HG03025 (cell line): Measurements from ENCODE around the gene HPCAL1.

Experiments used
- ATAC-seq: cut with Tn5 transposase; IDR thresholded peaks from one replicate; pipeline ENCODE4 v1.9.1; 2021; ENCODE audit warnings: mild to moderate bottlenecking, moderate library complexity; ENCODE audit not compliant: unreplicated experiment, low FRiP score

HPCAL1 gene

GRCh38 chr2:10414591-10414990 lies 111.9 kb downstream of the HPCAL1 start:
- ATAC-seq, result no peak

DNA sequence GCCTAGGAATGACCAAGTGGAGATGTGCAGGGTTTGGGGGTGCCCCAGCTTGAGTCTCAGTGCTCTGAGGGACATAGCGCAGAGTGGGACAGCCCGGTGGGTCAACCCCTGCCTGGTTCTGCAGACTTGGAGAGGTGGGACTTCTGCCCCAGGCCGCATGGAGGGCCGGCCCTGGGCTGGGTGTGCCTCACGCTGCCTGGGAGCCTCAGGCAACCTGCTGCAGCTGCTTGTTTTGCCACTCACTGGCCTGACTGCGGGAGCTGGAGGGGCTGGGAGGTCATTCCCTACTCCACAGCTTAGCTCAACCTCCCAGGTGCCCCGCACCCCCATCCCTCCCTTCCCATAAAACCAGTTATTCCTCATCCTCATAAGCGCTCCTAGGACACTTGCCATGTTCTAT lies 112.3 kb downstream of the HPCAL1 start:
- no peak for ATAC-seq

DNA sequence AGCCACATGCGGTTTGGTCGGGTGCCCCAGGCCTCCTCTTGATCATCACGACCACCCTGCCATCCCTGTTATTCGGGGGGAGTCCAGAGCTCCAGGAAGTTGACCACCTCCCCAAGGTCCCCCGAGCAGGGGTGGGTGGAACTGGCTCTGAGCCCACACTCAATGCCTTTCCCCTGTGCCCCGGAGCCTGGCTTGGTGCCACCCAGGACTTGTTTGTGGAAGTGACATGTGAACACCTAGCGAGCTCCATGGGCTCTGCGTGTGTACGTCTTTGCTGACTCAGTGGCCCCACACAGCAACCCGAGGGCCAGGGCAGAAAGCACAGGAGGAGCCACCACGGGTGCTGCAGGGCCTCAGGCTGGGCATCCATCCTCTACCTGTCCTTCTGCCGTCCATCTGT lies 112.9 kb downstream of the HPCAL1 start:
- no peak for ATAC-seq

- no peak for ATAC-seq
These were observed 115.0 kb downstream of the HPCAL1 start for GRCh38 chr2:10417551-10418335.

- ATAC-seq, result no peak
These were observed 117.0 kb downstream of the HPCAL1 start for GRCh38 chr2:10419553-10420257.

- ATAC-seq, result no peak
These were observed 119.5 kb downstream of the HPCAL1 start for GRCh38 chr2:10422251-10422650.

DNA sequence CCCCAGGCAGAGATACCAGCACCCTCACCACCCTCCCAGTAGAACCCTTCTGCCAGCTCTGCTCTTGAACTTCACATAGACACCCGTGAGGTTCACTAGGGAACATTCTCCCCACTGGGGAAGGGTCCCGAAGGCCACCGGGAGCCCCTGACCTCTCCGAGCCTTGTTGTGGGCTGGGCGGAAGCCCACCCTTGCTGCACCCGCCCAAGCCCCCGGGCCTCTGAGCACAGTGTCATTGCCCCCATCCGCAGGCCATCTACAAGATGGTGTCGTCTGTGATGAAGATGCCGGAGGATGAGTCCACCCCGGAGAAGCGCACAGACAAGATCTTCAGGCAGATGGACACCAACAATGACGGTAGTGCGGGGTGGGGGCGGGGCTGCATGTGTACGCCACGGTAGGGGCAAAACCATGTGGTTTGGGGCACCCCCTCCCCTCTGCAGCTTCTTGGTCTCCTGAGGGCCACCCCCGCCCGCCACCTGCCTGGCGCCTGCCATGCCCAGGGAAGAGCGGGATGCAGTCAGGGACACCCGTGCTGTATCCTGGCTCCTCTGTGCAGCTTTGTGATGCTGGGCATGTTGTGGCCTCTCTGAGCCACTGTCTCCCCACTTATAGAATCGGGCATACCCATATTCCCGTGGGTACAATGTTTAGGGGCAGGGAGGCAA lies 120.2 kb downstream of the HPCAL1 start:
- no peak for ATAC-seq

DNA sequence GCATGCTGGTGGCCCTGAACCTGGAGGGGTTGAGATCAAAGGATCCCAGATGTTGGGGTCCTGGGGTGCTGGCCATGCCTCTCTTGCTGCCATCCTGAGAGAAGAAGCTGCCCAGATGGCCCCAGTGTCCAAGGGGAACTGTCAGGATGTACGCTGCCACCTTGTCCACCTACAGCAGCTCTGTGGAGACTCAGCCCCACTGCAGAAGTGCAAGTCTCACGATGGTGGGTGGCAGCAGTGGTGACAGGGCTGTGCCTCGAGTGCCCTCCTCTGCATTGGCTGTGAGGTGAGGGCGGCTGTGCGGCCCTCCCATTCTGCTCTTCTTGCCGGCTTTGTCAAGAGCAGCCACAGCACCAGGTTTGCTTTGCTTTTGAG lies 120.7 kb downstream of the HPCAL1 start:
- no peak for ATAC-seq

DNA sequence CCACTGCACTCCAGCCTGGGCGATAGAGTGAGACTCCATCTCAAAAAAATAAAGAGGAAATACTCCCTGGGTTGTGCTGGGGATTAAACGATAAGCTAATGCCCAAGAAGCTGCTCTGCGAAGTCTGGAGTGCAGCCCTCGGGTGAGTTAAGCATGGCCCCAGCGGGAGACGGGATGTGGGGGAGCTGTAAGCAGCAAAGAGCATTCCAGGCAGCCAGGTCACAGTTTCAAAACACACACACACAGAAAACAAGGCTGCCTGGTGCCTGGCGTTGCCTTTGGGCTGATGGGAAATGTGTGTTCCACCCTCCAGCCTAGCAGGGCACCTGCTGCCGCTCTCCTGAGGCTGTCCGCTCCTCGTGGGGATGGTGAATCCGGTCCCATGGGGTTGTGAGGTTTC lies 121.3 kb downstream of the HPCAL1 start:
- ATAC-seq, result no peak

- no peak for ATAC-seq
These were observed 122.3 kb downstream of the HPCAL1 start for GRCh38 chr2:10424916-10425505.

DNA sequence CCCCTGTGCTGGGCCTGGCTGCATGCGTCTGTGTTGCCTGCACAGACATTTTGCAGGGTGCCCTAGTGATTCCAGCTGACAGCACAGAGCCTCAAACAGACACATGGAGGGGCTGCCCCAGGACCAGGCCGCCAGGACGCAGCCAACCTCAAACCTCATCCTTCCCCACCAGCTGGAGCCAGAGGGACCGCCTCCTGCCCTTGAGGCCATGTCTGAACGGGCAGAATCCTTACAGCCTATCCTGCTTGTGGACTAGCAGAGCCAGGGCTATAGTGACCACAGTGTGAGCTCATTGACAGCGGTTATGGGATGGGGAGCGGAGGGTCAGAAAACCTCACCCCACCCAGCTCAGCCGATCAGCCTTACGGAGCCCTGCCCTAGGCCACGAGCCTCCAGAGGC lies 123.0 kb downstream of the HPCAL1 start:
- ATAC-seq, result no peak

DNA sequence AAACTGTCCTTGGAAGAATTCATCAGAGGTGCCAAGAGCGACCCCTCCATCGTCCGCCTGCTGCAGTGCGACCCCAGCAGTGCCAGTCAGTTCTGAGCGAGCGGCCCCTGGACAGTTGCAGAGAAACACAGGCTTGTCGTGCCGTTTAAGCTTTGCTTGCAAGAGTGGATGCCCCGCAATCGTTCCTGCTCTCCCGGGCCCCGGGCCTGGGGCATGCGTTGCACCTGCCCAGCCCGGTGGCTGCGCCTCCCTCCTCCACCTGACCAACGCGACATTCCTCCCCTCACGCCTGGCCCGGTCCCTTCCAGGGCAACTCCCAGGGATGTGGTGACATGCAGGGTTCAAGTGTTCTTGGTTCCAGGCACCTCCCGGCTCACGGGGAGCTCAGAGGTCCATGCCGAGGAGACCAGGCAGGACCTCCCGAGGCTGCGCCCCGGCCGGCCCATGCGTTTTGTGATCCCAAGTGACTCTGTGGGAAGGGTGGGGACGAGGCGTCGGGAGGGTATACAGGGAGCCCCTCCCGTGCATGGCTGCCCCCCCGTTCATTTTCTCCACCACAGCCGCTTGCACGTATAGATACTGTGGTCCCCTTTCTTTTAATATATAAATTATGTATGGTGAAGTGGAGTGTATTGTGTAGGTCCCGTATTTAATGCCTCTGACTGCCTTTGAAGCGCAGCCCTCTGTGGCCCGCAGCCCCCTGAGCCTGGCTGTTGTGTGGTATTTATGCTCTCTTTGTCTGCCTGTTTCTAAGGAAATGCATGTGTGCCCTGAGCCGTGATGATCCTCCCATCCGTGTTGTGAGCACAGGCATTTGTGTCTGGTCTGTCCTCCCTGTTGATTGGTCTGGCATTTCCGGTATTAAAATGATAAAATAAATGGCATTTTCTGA lies 124.3 kb downstream of the HPCAL1 start:
- ATAC-seq, result no peak

DNA sequence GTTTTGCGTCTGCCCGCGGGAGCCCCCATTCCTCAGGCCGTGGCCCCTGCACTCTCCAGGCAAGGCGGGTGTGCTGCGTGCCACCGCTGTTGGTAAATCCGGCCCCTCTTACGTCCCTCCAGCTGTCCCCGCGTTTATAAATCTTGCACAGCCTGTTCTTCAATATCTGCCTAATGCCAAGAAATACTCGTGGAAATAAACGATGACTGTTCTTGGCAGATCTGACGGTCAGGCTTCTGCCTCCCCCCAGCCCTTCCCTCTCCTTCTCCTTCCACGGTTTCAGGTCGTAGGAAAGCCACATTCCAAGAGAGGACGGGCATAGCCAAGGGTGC lies 124.9 kb downstream of the HPCAL1 start:
- no peak for ATAC-seq

DNA sequence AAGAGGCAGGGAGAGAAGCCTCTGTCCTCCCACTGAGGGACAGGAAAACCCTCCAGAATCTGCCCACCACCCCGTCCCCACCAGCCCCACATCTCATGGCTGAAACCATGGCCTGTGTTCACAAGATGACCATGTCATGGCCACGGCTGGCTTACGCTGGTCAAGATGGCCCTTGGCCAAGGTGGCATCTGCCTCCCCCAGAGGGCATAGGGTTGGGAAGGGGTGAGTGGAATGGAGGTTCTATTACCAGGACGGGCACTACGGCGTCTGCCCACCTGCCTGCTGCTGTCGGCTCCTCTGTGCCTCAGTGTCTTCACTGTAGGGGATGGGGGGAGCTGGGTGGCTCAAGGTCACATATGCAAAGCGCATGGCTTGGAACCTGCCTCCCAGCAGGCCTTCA lies 125.7 kb downstream of the HPCAL1 start:
- no peak for ATAC-seq

DNA sequence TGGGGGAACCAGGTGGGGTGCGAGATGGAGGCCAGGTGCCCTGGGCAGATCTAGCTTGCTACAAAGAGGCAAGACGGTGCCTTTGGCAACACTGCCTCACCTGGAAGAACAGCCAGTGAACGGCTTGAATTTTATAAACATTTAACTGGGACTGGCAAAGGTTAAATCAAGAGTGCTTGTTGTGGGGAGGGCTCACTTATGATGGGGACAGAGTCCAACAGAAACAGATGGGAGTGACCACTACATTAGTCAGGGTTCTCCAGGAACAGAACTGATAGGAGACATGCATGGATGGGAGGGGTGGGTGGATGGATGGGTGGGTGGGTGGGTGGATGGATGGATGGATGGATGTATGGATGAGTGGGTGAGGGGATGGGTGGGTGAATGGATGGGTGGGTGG lies 126.2 kb downstream of the HPCAL1 start:
- ATAC-seq, result no peak

GRCh38 chr2:10430886-10431622 lies 128.3 kb downstream of the HPCAL1 start:
- ATAC-seq, result no peak

DNA sequence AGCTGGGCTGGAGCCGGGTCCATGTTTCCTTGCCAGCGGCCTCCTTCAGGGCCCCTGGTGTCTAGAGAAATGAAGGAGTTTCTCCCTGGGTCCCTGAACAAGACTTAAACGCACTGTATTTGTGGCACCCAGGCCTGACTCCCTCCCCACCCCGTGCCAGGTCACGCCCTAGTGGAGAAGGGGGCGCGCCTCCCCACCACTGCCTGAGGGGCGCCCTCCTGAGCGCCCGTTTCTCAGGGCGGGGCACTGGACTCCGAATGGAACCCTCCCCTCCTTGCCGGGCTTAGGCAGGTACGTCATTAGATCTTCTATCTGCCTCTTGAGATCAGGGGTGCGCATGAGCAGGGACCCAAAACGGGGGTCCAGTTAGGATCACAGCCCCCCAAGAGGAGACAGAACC lies 129.1 kb downstream of the HPCAL1 start:
- no peak for ATAC-seq

- ATAC-seq, result no peak
These were observed 129.8 kb downstream of the HPCAL1 start for GRCh38 chr2:10432311-10433181.
